ENCODE results near the gene AUTS2.

Gene AUTS2

GRCh38 chr7:69912846-69913245 is 314.6 kb downstream of the AUTS2 start:
- DNase-seq, result no peak

GRCh38 chr7:69919426-69920111 is 321.3 kb downstream of the AUTS2 start:
- no peak for DNase-seq

- no peak for DNase-seq
Observed at GRCh38 chr7:69920797-69921196, 322.5 kb downstream of the AUTS2 start.

GRCh38 chr7:69922026-69922803 is 323.9 kb downstream of the AUTS2 start:
- DNase-seq, result no peak

DNA sequence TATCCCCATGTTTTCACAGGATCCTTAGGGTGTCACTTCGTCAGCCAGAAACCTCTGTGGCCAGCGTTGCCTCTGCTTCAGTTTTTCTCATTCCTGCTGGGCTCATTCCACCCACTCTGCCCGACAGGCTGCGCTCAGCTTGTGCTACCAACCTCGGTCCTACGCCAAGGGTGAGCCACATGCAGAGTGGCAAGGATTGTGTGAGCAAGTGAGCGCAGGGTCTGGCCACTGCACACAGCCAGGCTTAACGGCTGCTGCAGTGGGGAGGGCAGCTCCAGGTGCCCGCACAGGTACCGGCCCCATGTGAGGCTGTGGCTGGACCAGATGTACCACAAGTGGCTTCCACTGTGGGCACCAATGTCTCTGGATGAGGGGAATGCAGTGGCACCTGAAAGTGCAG is 329.2 kb downstream of the AUTS2 start:
- DNase-seq, result no peak

GRCh38 chr7:69928621-69929020 is 330.3 kb downstream of the AUTS2 start:
- no peak for DNase-seq

- DNase-seq, result no peak
Observed at GRCh38 chr7:69929622-69930021, 331.3 kb downstream of the AUTS2 start.

DNA sequence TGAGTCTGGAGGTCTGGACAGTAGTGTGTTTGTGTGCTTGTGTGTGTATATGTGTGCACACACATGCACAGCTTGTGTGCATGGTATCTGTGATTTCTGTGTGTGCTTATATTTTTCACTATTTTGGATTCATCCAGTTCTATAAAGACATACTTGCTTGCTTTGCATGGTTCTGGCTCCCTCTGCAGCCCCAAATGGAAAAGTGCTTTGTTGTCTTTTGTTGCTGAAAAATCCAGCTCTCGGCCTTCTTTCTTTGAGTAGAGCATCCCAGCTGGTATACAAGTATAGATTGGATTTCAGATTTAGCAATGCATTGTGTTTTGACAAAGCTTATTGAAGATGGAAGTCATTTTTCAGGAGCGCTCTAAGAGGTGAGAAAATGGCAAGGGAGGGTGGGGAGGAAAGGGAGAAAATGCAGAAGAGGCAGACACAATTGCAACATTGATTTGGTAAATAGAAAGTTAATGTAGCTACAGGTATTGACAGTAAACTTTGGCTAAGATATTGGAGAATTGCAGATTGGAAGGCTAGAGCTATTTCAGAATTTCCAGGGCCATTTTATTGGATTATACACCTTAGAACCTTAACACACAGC is 333.9 kb downstream of the AUTS2 start:
- DNase-seq, result no peak

DNA sequence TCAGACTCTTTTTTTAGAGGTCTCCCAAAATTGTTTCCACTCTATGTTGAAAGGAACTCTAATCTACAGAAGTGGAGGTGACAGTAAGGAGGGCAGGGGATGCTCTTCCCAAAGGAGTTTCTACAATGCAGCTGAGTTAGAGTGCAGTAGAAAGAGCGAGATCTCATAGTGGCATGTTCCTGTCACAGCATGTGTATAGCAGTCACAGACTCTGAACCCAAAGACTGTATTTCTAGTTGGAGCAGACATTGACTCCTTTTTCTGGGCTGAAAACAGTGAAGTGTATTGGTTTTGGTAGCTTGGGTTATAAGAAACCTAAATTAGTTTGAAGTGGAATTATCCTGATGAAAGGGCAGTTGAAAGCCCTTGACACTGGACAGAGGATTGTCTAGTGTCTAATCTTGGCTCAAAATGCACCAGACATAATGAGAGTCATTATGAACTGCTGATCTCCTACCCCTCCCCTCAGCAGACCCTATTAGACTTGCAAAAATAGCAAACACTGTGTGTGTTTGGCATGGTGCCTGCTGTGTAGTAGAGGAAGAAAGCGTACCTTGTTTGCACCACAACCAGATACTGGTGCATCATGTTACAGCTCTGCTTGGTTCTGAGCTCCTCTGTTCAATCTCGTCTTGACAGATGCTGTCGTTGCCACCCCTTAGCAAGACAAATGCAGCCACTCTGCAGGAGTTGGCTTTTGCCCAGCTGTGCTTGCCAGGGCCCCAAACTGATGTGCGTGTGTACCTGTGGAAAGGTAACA is 336.0 kb downstream of the AUTS2 start:
- no peak for DNase-seq

- DNase-seq, result no peak
Observed at GRCh38 chr7:69935107-69935506, 336.8 kb downstream of the AUTS2 start.

- DNase-seq, result no peak
Observed at GRCh38 chr7:69937097-69937496, 338.8 kb downstream of the AUTS2 start.

DNA sequence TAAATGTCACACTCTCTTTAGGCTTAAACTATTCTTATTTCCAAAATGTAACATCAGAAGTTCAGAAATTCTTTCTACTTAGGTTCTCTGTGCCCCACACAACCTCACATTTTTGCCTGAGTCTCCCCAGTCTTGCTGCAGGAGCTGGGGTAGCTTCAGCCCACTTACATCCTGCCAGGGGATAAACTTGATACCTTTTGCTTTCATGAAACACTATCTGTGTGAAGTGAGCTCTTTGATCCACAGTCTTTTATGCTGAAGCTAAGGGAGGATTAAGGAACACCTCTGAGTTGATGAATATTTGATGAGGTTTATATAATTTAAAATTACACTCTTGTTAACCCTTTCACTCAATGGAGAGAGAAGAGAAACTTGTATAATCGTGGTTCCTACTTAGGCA is 341.0 kb downstream of the AUTS2 start:
- no peak for DNase-seq

DNA sequence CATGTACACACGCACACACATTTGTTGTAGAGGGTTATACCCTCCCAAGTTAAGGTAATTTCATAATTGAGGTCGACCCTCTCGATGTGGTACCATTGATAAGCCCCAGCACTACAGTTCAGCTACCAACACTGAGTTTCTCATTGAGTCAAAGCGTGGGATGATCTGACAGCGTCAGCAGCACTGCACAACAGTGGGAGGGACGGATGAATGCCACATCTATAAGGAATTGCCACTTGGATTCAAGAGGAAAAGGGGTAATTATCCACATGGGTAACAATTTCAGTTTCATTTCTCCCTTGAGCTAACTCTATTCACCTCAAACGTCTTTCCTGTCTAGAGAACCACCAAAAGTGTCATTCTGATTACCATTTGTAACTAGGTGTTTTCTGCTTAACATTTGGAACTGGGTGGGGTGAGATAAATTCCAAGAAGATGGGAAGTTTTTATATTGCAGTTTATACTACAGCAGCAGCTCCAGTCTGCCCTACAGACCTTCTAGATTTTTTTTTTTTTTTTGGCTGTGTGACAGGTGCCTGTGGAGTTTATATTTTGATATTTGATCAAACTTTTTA is 342.9 kb downstream of the AUTS2 start:
- DNase-seq, result no peak

DNA sequence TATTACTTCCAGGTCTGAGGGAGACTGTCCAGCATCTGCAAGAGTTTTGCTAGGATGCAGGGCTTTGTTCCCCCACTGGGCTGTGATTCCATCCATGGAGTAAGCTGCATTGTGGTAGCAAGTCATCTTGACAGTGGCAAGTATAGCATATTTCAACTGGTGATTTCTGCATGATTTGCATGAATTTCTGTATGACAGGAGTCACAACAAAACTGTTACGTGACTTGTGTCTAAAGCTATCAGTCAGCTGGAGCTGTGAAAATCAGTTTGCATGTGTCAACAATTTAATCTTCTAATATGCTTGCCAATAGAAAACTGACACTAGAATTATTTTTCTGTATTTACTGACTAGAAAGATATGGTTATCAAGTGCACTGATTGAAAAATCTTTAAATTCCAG is 344.3 kb downstream of the AUTS2 start:
- no peak for DNase-seq

GRCh38 chr7:69946901-69947300 is 348.6 kb downstream of the AUTS2 start:
- no peak for DNase-seq

- no peak for DNase-seq
Observed at GRCh38 chr7:69947998-69948397, 349.7 kb downstream of the AUTS2 start.

DNA sequence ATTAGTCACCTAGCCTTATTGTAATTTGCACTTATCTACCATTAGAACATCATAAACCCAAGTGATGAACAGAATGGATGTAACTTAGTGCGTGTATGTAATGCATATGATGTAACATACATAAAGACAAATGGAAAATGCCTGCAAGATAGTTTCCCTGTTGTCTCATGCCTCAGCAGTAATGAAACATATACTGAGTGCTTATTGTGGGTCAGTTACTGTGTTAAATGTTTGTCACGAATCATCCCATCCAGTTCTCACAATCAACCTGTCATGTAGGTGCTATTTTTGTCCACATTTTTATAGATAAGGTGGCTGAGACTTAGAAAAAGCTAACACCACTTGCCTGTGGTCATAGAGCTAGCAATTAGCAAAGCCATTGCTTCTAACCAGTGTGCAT is 350.8 kb downstream of the AUTS2 start:
- no peak for DNase-seq

- no peak for DNase-seq
Observed at GRCh38 chr7:69951458-69951857, 353.2 kb downstream of the AUTS2 start.

DNA sequence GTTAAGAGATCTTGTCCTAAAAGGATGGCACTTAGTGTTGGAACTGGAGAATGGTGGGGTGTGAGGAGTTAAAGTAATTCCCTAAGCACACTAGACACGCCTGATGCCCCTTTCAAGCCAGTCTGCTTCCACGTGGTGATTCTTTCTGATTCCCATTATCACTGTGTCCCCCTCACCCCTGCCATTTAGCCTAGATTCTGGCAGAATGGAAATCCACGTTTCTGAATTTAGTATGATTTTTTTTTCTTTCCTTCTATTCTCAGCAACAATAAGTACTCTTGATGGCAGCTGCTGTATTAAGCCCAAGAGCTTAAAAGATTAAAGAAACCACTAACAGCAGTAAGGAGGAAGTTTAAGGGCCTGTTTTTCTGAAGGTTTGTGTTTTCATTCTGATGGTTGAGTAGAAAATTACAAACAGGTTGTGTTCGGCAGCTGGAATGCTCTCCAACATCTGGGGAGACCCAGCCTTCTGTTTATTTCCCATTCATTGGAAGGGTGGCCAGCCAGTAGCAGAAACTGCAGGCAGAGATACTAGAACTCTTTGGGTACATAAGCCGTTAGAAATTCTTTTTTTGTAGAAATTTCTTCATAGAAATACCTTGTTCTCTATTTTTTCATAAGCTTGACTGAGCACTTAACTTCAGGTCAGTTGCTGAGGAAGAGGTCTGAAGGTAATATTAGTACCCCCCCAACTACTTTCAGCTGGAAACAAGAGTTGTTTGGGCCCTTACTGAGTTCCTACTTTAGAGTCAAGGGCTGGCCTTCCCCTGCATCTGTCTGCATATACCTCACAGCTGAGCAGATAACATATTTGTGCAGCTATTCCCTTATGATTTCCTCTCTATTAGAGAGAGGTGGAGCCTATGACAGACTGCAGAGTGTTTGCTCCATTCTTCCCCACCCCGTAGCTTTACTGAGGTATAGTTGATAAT is 355.1 kb downstream of the AUTS2 start:
- no peak for DNase-seq

DNA sequence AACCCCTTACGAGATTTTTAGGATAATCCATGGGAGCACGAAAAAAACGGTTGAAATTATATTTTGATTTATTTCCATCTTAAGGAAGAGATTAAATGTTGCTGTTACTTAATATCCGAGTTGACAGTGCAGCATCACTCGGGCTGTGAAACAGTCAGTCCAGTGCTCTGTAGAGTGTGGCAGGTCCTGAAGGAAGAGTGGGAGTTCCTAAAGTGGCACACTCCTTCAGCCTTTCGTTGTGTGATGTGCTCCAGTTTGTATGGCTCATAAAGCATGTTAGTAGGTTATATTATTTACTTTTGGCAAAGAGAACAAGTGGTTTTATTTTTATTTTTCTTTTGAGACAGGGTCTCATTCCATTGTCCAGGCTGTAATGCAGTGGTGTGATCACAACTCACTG is 358.3 kb downstream of the AUTS2 start:
- DNase-seq, result no peak

GRCh38 chr7:69957661-69958060 is 359.4 kb downstream of the AUTS2 start:
- DNase-seq, result no peak

All from activated CD4-positive, alpha-beta T cell treated with anti-CD3 and anti-CD28 coated beads, Interleukin-2, amount 50 U/mL, for 48 hours (primary cell).